H1 (cell line): Measurements from ENCODE around the gene ZNF462. TPM values are rescaled to one million over a fixed set of nuclear protein-coding genes. Genes with fewer than 3 reads are reported as not detected.

Source experiments
- CBX8 ChIP-seq: fragments of 300-800, 300-1000 bp; sonication (generic); IDR thresholded peaks from 2 replicates; pipeline ENCODE4 v1.7.1; 2016; ENCODE audit warnings: low read depth, low read length, borderline replicate concordance
- GABPA ChIP-seq: IDR thresholded peaks from 2 replicates; pipeline ENCODE4 v1.6.1; 2011; ENCODE audit warnings: mild to moderate bottlenecking, low read length, moderate library complexity, borderline replicate concordance; ENCODE audit not compliant: insufficient read depth
- PHF8 ChIP-seq: fragments of 200-600 bp; sonication (generic); conservative IDR thresholded peaks from 2 replicates; pipeline ENCODE4 v1.7.1; 2012; ENCODE audit warnings: low read depth, mild to moderate bottlenecking, inconsistent platforms, low read length, moderate library complexity
- RBBP5 ChIP-seq: IDR thresholded peaks from 2 replicates; pipeline ENCODE4 v1.7.1; 2012; ENCODE audit warnings: low read depth, mild to moderate bottlenecking, inconsistent platforms, low read length, moderate library complexity, borderline replicate concordance
- SP2 ChIP-seq: IDR thresholded peaks from 2 replicates; pipeline ENCODE4 v1.6.1; 2012; ENCODE audit warnings: mild to moderate bottlenecking, low read length, inconsistent platforms
- YY1 ChIP-seq: IDR thresholded peaks from 2 replicates; pipeline ENCODE4 v1.6.1; 2011; ENCODE audit warnings: low read depth, mild to moderate bottlenecking, low read length
- ZNF274 ChIP-seq: IDR thresholded peaks from 2 replicates; pipeline ENCODE4 v1.7.0; 2012; ENCODE audit warnings: low read length, borderline replicate concordance; ENCODE audit errors: extremely low read depth
- polyA plus RNA-seq, 7 experiments: library from polyadenylated mRNA; depleted of rRNA in 3 of 7; stranded (reverse) in 5 of 7; unstranded in 2 of 7; fragments of >200 nt in 5 of 7; fragments of 200-250 nt in 2 of 7; gene quantifications; 1 replicate in 5 of 7; 2 replicates in 1 of 7; 4 replicates in 1 of 7; pipeline versions ENCODE4 v1.2.1 to v1.2.3, GENCODE V29; 2011 to 2013; ENCODE audit warnings: missing spikeins in 2 of 7, mixed read lengths in 2 of 7
- total RNA-seq: library from RNA; stranded (reverse); fragmentation: NEBNext Ultra II Directional; extraction: Animal tissue kit (Norgen Biotek cat#: 25700); gene quantifications from 2 replicates; pipeline ENCODE4 v1.2.1, GENCODE V29; 2021
- TF ChIP-seq, protein P1 (sequence below): fragments of 300-600 bp; sonication (generic); IDR thresholded peaks from 2 replicates; pipeline ENCODE4 v1.7.1; 2012; ENCODE audit warnings: low read length, moderate library complexity, mild to moderate bottlenecking, inconsistent platforms; ENCODE audit not compliant: insufficient replicate concordance
- TF ChIP-seq, protein P2 (sequence below), 3 experiments: IDR thresholded peaks; 1 replicate in 2 of 3; 2 replicates in 1 of 3; pipeline versions ENCODE4 v1.5.1 to v1.6.1; 2011; ENCODE audit warnings: low read length in 3 of 3, mild to moderate bottlenecking in 3 of 3, inconsistent platforms in 2 of 3, low read depth in 1 of 3, moderate library complexity in 1 of 3; ENCODE audit not compliant: insufficient read depth in 1 of 3; ENCODE audit errors: control extremely low read depth in 1 of 3

The ZNF462 gene
- total and polyA plus RNA-seq, 2 of the 8 experiments (the other 6 are each of a cell fraction or from before 2014, with no cell fraction given), result 30.0 to 163 TPM

DNA sequence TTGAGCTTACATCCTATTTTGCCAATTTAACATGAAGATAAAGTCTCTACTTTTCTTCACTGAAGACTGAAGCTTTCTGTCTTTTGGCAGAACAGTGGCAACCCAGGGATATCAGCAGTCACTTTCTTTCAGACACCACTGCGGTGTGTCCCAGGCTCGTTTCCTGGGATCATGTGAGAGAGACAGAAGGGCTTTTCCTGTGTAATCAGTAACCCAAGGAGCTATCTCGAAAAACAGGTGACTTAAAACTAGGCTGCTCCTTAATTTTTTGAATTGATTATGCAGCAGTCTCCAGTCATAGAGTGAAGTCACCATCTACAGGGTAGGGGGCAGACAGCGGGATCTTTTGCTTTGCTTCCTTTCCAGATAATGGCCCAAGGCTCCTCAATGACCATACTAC lies 68.5 kb downstream of the ZNF462 start (continued):
- TF ChIP-seq, protein P1, sequence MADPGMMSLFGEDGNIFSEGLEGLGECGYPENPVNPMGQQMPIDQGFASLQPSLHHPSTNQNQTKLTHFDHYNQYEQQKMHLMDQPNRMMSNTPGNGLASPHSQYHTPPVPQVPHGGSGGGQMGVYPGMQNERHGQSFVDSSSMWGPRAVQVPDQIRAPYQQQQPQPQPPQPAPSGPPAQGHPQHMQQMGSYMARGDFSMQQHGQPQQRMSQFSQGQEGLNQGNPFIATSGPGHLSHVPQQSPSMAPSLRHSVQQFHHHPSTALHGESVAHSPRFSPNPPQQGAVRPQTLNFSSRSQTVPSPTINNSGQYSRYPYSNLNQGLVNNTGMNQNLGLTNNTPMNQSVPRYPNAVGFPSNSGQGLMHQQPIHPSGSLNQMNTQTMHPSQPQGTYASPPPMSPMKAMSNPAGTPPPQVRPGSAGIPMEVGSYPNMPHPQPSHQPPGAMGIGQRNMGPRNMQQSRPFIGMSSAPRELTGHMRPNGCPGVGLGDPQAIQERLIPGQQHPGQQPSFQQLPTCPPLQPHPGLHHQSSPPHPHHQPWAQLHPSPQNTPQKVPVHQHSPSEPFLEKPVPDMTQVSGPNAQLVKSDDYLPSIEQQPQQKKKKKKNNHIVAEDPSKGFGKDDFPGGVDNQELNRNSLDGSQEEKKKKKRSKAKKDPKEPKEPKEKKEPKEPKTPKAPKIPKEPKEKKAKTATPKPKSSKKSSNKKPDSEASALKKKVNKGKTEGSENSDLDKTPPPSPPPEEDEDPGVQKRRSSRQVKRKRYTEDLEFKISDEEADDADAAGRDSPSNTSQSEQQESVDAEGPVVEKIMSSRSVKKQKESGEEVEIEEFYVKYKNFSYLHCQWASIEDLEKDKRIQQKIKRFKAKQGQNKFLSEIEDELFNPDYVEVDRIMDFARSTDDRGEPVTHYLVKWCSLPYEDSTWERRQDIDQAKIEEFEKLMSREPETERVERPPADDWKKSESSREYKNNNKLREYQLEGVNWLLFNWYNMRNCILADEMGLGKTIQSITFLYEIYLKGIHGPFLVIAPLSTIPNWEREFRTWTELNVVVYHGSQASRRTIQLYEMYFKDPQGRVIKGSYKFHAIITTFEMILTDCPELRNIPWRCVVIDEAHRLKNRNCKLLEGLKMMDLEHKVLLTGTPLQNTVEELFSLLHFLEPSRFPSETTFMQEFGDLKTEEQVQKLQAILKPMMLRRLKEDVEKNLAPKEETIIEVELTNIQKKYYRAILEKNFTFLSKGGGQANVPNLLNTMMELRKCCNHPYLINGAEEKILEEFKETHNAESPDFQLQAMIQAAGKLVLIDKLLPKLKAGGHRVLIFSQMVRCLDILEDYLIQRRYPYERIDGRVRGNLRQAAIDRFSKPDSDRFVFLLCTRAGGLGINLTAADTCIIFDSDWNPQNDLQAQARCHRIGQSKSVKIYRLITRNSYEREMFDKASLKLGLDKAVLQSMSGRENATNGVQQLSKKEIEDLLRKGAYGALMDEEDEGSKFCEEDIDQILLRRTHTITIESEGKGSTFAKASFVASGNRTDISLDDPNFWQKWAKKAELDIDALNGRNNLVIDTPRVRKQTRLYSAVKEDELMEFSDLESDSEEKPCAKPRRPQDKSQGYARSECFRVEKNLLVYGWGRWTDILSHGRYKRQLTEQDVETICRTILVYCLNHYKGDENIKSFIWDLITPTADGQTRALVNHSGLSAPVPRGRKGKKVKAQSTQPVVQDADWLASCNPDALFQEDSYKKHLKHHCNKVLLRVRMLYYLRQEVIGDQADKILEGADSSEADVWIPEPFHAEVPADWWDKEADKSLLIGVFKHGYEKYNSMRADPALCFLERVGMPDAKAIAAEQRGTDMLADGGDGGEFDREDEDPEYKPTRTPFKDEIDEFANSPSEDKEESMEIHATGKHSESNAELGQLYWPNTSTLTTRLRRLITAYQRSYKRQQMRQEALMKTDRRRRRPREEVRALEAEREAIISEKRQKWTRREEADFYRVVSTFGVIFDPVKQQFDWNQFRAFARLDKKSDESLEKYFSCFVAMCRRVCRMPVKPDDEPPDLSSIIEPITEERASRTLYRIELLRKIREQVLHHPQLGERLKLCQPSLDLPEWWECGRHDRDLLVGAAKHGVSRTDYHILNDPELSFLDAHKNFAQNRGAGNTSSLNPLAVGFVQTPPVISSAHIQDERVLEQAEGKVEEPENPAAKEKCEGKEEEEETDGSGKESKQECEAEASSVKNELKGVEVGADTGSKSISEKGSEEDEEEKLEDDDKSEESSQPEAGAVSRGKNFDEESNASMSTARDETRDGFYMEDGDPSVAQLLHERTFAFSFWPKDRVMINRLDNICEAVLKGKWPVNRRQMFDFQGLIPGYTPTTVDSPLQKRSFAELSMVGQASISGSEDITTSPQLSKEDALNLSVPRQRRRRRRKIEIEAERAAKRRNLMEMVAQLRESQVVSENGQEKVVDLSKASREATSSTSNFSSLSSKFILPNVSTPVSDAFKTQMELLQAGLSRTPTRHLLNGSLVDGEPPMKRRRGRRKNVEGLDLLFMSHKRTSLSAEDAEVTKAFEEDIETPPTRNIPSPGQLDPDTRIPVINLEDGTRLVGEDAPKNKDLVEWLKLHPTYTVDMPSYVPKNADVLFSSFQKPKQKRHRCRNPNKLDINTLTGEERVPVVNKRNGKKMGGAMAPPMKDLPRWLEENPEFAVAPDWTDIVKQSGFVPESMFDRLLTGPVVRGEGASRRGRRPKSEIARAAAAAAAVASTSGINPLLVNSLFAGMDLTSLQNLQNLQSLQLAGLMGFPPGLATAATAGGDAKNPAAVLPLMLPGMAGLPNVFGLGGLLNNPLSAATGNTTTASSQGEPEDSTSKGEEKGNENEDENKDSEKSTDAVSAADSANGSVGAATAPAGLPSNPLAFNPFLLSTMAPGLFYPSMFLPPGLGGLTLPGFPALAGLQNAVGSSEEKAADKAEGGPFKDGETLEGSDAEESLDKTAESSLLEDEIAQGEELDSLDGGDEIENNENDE, result no peak
- TF ChIP-seq CBX8, result no peak
- no peak for TF ChIP-seq SP2
- no peak for TF ChIP-seq PHF8
- TF ChIP-seq, protein P2, sequence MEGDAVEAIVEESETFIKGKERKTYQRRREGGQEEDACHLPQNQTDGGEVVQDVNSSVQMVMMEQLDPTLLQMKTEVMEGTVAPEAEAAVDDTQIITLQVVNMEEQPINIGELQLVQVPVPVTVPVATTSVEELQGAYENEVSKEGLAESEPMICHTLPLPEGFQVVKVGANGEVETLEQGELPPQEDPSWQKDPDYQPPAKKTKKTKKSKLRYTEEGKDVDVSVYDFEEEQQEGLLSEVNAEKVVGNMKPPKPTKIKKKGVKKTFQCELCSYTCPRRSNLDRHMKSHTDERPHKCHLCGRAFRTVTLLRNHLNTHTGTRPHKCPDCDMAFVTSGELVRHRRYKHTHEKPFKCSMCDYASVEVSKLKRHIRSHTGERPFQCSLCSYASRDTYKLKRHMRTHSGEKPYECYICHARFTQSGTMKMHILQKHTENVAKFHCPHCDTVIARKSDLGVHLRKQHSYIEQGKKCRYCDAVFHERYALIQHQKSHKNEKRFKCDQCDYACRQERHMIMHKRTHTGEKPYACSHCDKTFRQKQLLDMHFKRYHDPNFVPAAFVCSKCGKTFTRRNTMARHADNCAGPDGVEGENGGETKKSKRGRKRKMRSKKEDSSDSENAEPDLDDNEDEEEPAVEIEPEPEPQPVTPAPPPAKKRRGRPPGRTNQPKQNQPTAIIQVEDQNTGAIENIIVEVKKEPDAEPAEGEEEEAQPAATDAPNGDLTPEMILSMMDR (IDR thresholded peaks at IDR 0.05; ENCODE audit: control extremely low read depth in 1 of 3, insufficient read depth in 1 of 3, low read depth in 1 of 3, low read length in 3 of 3), result no peak
- TF ChIP-seq GABPA, result no peak
- no peak for TF ChIP-seq RBBP5
- no peak for TF ChIP-seq YY1
- no peak for TF ChIP-seq ZNF274
